ENCODE results near the gene MAP10.
"Not testable (repeated sequence)": the region's sequence is repeated elsewhere in the genome, so short reads cannot be mapped to it uniquely, and the experiment has no call there.

Gene MAP10

GRCh38 chr1:232805269-232806185 lies at the start of gene MAP10:
Gene MAP10 (plus strand): TSS chr1:232805416. CDS start chr1:232805450, 34 bp downstream.
- DNase-seq (ENCODE audit: low read depth): peak; percentile 55

GRCh38 chr1:232764458-232765251 lies 40.6 kb upstream of the MAP10 start:
- no peak for DNase-seq (ENCODE audit: low read depth)

- no peak for DNase-seq (ENCODE audit: low read depth)
These were observed 39.7 kb upstream of the MAP10 start for GRCh38 chr1:232765542-232765941.

- no peak for DNase-seq (ENCODE audit: low read depth)
These were observed 38.9 kb upstream of the MAP10 start for GRCh38 chr1:232766241-232766890.

- DNase-seq (ENCODE audit: low read depth): no peak
These were observed 38.3 kb upstream of the MAP10 start for GRCh38 chr1:232766904-232767303.

GRCh38 chr1:232767305-232768074 lies 37.7 kb upstream of the MAP10 start:
- peak; percentile 72 for DNase-seq (ENCODE audit: low read depth)

- DNase-seq (ENCODE audit: low read depth): no peak
These were observed 36.4 kb upstream of the MAP10 start for GRCh38 chr1:232768793-232769192.

GRCh38 chr1:232769733-232770132 lies 35.5 kb upstream of the MAP10 start:
- no peak for DNase-seq (ENCODE audit: low read depth)

GRCh38 chr1:232773752-232774151 lies 31.5 kb upstream of the MAP10 start:
- no peak for DNase-seq (ENCODE audit: low read depth)

- no peak for DNase-seq (ENCODE audit: low read depth)
These were observed 28.6 kb upstream of the MAP10 start for GRCh38 chr1:232776526-232777106.

GRCh38 chr1:232780354-232780753 lies 24.9 kb upstream of the MAP10 start:
- DNase-seq (ENCODE audit: low read depth): no peak

- DNase-seq (ENCODE audit: low read depth): no peak
These were observed 20.4 kb upstream of the MAP10 start for GRCh38 chr1:232784794-232785193.

GRCh38 chr1:232785630-232786029 lies 19.6 kb upstream of the MAP10 start:
- DNase-seq (ENCODE audit: low read depth): not testable (repeated sequence)

GRCh38 chr1:232786845-232787455 lies 18.3 kb upstream of the MAP10 start:
- DNase-seq (ENCODE audit: low read depth): no peak

GRCh38 chr1:232788235-232788872 lies 16.9 kb upstream of the MAP10 start:
- no peak for DNase-seq (ENCODE audit: low read depth)

GRCh38 chr1:232789651-232790050 lies 15.6 kb upstream of the MAP10 start:
- DNase-seq (ENCODE audit: low read depth): no peak

GRCh38 chr1:232792949-232793348 lies 12.3 kb upstream of the MAP10 start:
- no peak for DNase-seq (ENCODE audit: low read depth)

- DNase-seq (ENCODE audit: low read depth): peak; percentile 46
These were observed 11.3 kb upstream of the MAP10 start for GRCh38 chr1:232793944-232794343.

GRCh38 chr1:232795497-232796053 lies 9.6 kb upstream of the MAP10 start:
- DNase-seq (ENCODE audit: low read depth): no peak

All from ELR (cell line).